Large intestine (tissue), 3 donors: ENCODE results near the gene FBF1. TPM values are rescaled to one million over a fixed set of nuclear protein-coding genes. Genes with fewer than 3 reads are reported as not detected.

Source experiments
- DNase-seq, 2 donors: peaks; one replicate each; pipeline versions ENCODE4 v3.0.0 to v3.0.0-alpha.2; 2013
- H3K27ac ChIP-seq: one replicate; pipeline ENCODE4 v1.5.1; 2013; ENCODE audit warnings: low read length
- H3K27me3 ChIP-seq: 2 replicates; pipeline ENCODE4 v1.6.1; 2013; ENCODE audit warnings: low read length; ENCODE audit not compliant: control insufficient read depth, insufficient read depth
- H3K36me3 ChIP-seq: 2 replicates; pipeline ENCODE4 v1.6.1; 2013; ENCODE audit warnings: low read length; ENCODE audit not compliant: control insufficient read depth, insufficient read depth
- H3K4me1 ChIP-seq: one replicate; pipeline ENCODE4 v1.6.1; 2013; ENCODE audit warnings: low read length; ENCODE audit not compliant: control insufficient read depth, insufficient read depth
- H3K4me3 ChIP-seq: one replicate; pipeline ENCODE4 v1.5.1; 2013; ENCODE audit warnings: low read length
- H3K9me3 ChIP-seq: one replicate; pipeline ENCODE4 v1.6.1; 2013; ENCODE audit warnings: mild to moderate bottlenecking, low read depth, low read length, moderate library complexity; ENCODE audit not compliant: control insufficient read depth
- WGBS: methylation state at CpG from one replicate; pipeline ENCODE4 v1.1.5; 2013; ENCODE audit warnings: low lambda C conversion rate; ENCODE audit not compliant: insufficient coverage; 5-methylcytosine and 5-hydroxymethylcytosine counted together
- polyA plus RNA-seq: library from polyadenylated mRNA; unstranded; fragments of 120-200 nt; gene quantifications from one replicate; pipeline ENCODE4 v1.2.1, GENCODE V29; 2013

The FBF1 gene
- polyA plus RNA-seq, 1 donor: 52.1 TPM

DNA sequence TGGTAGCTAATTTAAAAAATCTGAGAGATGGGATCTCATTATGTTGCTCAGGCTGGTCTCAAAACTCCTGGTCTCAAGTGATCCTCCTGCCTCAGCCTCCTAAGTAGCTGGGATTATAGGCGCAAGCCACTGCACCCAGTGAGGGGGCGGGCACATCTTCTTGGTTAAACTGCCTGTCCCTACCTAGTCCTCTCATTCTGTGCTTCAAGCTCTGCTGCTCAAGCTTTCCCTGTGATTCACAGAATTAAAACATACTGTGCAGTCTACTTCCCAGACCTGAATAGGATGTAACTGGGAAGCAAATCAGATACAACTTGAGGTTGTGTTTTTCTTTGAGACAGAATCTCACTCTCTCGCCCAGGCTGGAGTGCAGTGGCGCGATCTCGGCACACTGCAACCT is 38.4 kb downstream of the FBF1 start:
- Histone ChIP-seq H3K27me3 (no peaks in the 10 kb centered on the region), H3K27ac (no peak overlapping the region), H3K4me1 (no peaks in the 10 kb centered on the region), H3K4me3 (no peak overlapping the region), H3K36me3 (peaks cover 46% of the 10 kb centered on the region), H3K9me3 (no peaks in the 10 kb centered on the region)
- no peak for DNase-seq
- WGBS: no CpG with 5 or more reads among the region's 6 CpGs

GRCh38 chr17:75901727-75902126 is 39.1 kb downstream of the FBF1 start:
- Histone ChIP-seq H3K36me3 (peaks cover 46% of the 10 kb centered on the region), H3K4me1 (peaks cover 5% of the 10 kb centered on the region), H3K27ac (no peak overlapping the region), H3K27me3 (no peaks in the 10 kb centered on the region), H3K9me3 (no peaks in the 10 kb centered on the region), H3K4me3 (no peak overlapping the region)
- no CpG with 5 or more reads among the region's 18 CpGs for WGBS
- no peak for DNase-seq

DNA sequence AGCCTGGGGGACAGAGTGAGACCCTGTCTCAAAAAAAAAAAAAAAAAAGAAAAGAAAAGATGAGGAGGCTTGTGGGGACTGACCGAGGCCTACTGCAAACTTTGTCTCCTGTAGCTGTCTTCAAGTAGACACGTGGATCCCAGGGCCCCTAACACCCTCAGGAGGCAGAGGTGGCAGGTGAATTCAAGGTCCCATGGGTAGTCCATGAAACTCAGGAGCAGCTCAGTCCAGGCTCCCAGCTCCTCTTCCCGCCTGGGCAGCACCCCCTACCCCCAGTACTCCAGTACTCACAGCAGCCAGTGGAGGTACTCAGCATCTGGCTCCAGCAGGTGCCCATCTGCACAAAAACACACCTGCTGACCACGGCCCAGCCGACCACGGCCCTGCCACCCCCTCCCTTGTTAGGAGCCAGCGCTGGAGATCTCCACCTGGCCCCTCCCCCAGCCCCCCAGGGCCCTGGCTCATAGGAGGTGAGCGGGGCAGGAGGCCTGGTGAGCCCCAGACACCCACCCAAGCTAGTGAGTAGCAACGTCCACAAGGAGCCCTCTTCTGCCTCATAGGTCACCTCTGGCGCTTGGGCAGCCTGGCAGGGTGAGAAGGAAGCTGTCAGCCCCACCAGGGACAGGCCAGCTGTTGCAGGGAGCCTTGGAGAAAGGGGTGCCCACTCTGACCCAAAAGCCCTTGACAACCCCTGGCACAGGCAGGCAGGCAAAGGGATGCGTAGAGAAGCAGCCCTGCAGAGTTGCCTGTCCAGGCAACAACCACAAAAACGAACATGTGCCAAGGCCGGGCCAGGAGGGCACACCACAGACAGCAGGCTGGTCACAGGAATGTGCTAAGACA is 39.9 kb downstream of the FBF1 start:
- Histone ChIP-seq H3K4me1 (peaks cover 5% of the 10 kb centered on the region), H3K27me3 (no peaks in the 10 kb centered on the region), H3K27ac (no peak overlapping the region), H3K9me3 (no peaks in the 10 kb centered on the region), H3K4me3 (no peak overlapping the region), H3K36me3 (peaks cover 46% of the 10 kb centered on the region)
- WGBS: no CpG with 5 or more reads among the region's 13 CpGs
- no peak for DNase-seq

DNA sequence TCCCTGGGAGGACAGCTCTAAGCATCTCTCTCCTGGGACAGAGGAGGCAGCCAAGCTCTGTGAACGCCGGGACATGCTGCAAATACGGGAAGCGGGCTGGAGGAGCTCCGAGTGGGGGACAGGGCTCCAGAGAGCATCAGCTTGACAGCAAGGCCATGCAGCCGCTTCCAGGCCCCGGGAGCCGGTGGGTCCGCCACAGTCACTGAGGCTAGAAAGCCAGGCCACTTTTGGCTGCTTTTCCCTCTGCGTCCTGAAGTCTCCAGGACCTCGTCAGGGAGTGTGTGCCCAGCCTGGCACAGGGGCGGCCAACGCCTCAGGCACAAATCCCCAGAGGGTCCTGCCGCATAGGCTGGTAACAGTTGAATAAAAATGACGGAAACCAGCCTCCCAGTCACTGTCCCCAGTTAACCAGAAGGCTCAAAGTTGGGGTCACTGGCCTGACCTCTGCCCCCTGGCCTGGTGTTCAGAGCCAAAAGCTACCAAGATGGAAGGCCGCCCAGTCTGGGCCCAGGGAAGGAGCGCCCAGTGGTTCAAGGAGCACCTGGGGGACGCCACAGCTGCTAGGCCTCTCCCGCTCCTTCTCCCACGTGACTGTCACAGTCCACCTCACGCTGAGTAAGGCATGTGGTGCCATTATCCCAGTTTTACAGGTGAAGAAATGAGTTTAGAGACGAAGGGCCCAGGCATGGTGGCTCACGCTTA is 40.9 kb downstream of the FBF1 start:
- no CpG with 5 or more reads among the region's 23 CpGs for WGBS
- peaks cover 46% of the 10 kb centered on the region for H3K36me3 ChIP-seq
- no peaks in the 10 kb centered on the region for H3K27me3 ChIP-seq
- peaks cover 14% of the 10 kb centered on the region for H3K4me1 ChIP-seq
- no peaks in the 10 kb centered on the region for H3K9me3 ChIP-seq
- no peak overlapping the region for H3K4me3 ChIP-seq
- no peak overlapping the region for H3K27ac ChIP-seq
- no peak for DNase-seq

- H3K4me3 ChIP-seq: no peak overlapping the region
- DNase-seq: no peak
- no CpG with 5 or more reads among the region's 13 CpGs for WGBS
- peaks cover 46% of the 10 kb centered on the region for H3K36me3 ChIP-seq
- no peaks in the 10 kb centered on the region for H3K9me3 ChIP-seq
- H3K4me1 ChIP-seq: peaks cover 16% of the 10 kb centered on the region
- no peak overlapping the region for H3K27ac ChIP-seq
- no peaks in the 10 kb centered on the region for H3K27me3 ChIP-seq
Observed at GRCh38 chr17:75899353-75899752, 41.5 kb downstream of the FBF1 start.

DNA sequence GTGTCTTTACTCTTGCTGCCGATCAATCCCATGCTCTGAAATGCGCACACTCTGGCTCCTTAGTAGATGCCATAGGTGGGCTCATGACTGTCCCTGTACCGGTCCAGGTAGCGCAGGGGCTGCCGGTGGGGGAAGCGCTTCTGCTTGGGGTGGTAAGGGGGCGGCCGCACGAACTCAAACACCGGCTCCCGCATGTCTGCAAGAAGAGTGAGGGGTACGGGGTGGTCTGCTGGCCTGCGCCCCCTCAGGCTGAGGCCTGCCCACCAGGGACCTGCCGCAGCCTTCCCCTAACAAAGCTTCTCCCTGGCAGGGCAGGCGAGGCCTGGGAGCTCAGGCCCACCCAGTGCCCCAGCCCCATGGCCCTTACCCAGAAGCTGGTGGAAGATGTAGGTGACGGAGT is 42.1 kb downstream of the FBF1 start:
- Histone ChIP-seq H3K36me3 (peaks cover 46% of the 10 kb centered on the region), H3K4me3 (no peak overlapping the region), H3K4me1 (peaks cover 16% of the 10 kb centered on the region), H3K9me3 (no peaks in the 10 kb centered on the region), H3K27me3 (no peaks in the 10 kb centered on the region), H3K27ac (no peak overlapping the region)
- WGBS: no CpG with 5 or more reads among the region's 16 CpGs
- DNase-seq: no peak

DNA sequence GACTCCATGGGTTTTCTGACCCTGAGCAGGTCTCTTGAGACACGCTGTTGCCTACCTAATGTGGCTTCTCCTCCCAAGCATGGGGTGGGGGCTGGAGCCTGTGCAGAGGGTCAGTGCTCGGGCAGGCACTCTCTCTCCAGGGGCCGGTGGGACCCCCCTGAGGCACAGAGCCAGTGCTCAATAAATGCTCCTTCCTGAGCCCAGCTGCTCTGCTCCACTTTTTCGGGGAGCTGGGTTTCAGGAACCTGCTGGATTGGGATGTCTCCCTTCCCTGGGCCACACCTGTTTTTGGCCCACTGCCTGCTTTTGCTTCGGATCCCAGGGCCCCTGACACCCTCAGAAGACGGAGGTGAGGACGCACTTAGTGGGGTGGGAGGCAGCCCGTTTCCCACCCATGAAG is 42.8 kb downstream of the FBF1 start:
- DNase-seq: peak in 1 of 2 donors; percentile 23
- Histone ChIP-seq H3K9me3 (no peaks in the 10 kb centered on the region), H3K4me3 (no peak overlapping the region), H3K36me3 (peaks cover 46% of the 10 kb centered on the region), H3K27ac (no peak overlapping the region), H3K4me1 (peaks cover 16% of the 10 kb centered on the region), H3K27me3 (no peaks in the 10 kb centered on the region)
- no CpG with 5 or more reads among the region's 8 CpGs for WGBS

GRCh38 chr17:75897160-75898019 is 43.5 kb downstream of the FBF1 start:
- H3K4me1 ChIP-seq: peaks cover 19% of the 10 kb centered on the region
- H3K9me3 ChIP-seq: no peaks in the 10 kb centered on the region
- WGBS: 100% methylated on average over 1 of the region's 37 CpGs
- H3K36me3 ChIP-seq: peaks cover 42% of the 10 kb centered on the region
- H3K27me3 ChIP-seq: no peaks in the 10 kb centered on the region
- peak overlapping the region; percentile 78 for H3K4me3 ChIP-seq
- H3K27ac ChIP-seq: peak overlapping the region; percentile 65
- no peak for DNase-seq

DNA sequence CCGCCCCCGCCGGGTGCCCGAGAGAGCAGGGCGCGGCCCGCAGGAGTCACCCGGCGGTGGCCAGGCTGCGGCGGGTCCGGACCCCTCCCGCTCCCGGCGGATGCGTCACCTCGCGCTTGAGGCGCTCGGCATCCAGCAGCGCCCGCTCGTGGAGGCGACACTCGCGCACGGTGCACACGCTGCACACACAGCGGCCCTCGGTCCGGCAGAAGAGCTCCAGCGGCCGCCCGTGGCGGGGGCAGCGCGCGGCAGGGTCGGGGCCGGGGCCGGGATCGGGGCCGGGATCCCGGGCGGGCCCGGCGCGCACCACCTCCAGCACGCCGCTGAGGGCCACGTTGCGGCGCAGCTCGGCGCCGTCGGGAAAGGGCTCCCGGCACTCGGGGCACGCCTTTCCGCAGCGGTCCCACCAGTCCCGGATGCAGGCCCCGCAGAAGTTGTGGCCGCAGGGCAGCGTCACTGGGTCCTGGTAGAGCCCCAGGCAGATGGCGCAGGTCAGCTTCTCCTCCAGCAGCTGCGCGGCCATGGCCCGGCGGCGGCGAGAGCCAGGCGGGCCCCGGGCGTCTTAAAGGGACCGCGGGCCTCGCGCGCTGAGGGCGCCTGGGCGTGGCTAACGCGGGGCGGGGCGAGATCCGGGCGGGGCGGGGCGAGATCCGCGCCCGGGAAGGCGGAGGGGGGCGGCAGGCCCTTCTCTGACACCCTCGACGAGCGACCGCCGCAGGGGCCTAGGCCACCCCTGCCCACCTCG is 44.3 kb downstream of the FBF1 start, which contains the start of gene TRIM65:
Gene TRIM65 (minus strand): TSS at position 537 of the 745 bp plus-strand sequence. CDS start 14 bp downstream, at position 523.
- DNase-seq: peak; percentile 82 to 91
- Histone ChIP-seq H3K36me3 (peaks cover 43% of the 10 kb centered on the region), H3K27me3 (no peaks in the 10 kb centered on the region), H3K27ac (peak within 1 kb of the TSS; percentile 87), H3K4me3 (peak within 1 kb of the TSS; percentile 78), H3K4me1 (peaks cover 27% of the 10 kb centered on the region), H3K9me3 (no peaks in the 10 kb centered on the region)
- no CpG with 5 or more reads among the region's 102 CpGs for WGBS
